ENCODE results near the gene ARHGEF28.

ARHGEF28 gene

GRCh38 chr5:73783828-73784227 lies 157.8 kb downstream of the ARHGEF28 start:
- no peak for DNase-seq

- DNase-seq, result no peak
These were observed 160.2 kb downstream of the ARHGEF28 start for GRCh38 chr5:73786043-73786831.

GRCh38 chr5:73789851-73790281 lies 163.9 kb downstream of the ARHGEF28 start:
- no peak for DNase-seq

GRCh38 chr5:73791389-73791788 lies 165.4 kb downstream of the ARHGEF28 start:
- no peak for DNase-seq

- DNase-seq, result peak; percentile 18
These were observed 166.8 kb downstream of the ARHGEF28 start for GRCh38 chr5:73792687-73793320.

GRCh38 chr5:73793911-73794310 lies 167.9 kb downstream of the ARHGEF28 start:
- DNase-seq, result no peak

- no peak for DNase-seq
These were observed 170.5 kb downstream of the ARHGEF28 start for GRCh38 chr5:73796164-73797131.

GRCh38 chr5:73797132-73797510 lies 171.1 kb downstream of the ARHGEF28 start:
- DNase-seq, result no peak

- no peak for DNase-seq
These were observed 173.5 kb downstream of the ARHGEF28 start for GRCh38 chr5:73799401-73799972.

- no peak for DNase-seq
These were observed 175.7 kb downstream of the ARHGEF28 start for GRCh38 chr5:73801686-73802085.

- no peak for DNase-seq
These were observed 179.5 kb downstream of the ARHGEF28 start for GRCh38 chr5:73805449-73805848.

- DNase-seq, result no peak
These were observed 182.9 kb downstream of the ARHGEF28 start for GRCh38 chr5:73808911-73809310.

- no peak for DNase-seq
These were observed 184.4 kb downstream of the ARHGEF28 start for GRCh38 chr5:73810429-73810828.

GRCh38 chr5:73812457-73812856 lies 186.5 kb downstream of the ARHGEF28 start:
- DNase-seq, result no peak

- no peak for DNase-seq
These were observed 187.1 kb downstream of the ARHGEF28 start for GRCh38 chr5:73812962-73813588.

- DNase-seq, result no peak
These were observed 188.3 kb downstream of the ARHGEF28 start for GRCh38 chr5:73814233-73814846.

GRCh38 chr5:73815631-73816030 lies 189.6 kb downstream of the ARHGEF28 start:
- no peak for DNase-seq

- no peak for DNase-seq
These were observed 190.8 kb downstream of the ARHGEF28 start for GRCh38 chr5:73816656-73817420.

GRCh38 chr5:73818357-73818756 lies 192.4 kb downstream of the ARHGEF28 start:
- no peak for DNase-seq

GRCh38 chr5:73820326-73820725 lies 194.3 kb downstream of the ARHGEF28 start:
- DNase-seq, result no peak

GRCh38 chr5:73821003-73821402 lies 195.0 kb downstream of the ARHGEF28 start:
- no peak for DNase-seq
